A673 (cell line): ENCODE measurements around the gene LRRC10.

Experiments
- CTCF ChIP-seq: fragments of 300-800, 200-600 bp; sonication (generic); conservative IDR thresholded peaks from 2 replicates; pipeline ENCODE4 v1.5.1; 2017; ENCODE audit warnings: low read depth, mild to moderate bottlenecking, antibody characterized with exemption, low read length, moderate library complexity, mixed read lengths
- EZH2 ChIP-seq: fragments of 200-600 bp; sonication (generic); IDR thresholded peaks from 2 replicates; pipeline ENCODE4 v1.6.1; 2017; ENCODE audit warnings: borderline replicate concordance, low read depth, mild to moderate bottlenecking, mixed read lengths, antibody characterized with exemption, low read length; ENCODE audit not compliant: poor library complexity, severe bottlenecking

GRCh38 chr12:69579029-69579428, 31.7 kb downstream of the LRRC10 start:
- no peak for TF ChIP-seq CTCF
- no peak for TF ChIP-seq EZH2
